ENCODE measurements around the gene PICK1.
"Not testable (repeated sequence)": the region's sequence is repeated elsewhere in the genome, so short reads cannot be mapped to it uniquely, and the experiment has no call there.

The PICK1 gene

DNA sequence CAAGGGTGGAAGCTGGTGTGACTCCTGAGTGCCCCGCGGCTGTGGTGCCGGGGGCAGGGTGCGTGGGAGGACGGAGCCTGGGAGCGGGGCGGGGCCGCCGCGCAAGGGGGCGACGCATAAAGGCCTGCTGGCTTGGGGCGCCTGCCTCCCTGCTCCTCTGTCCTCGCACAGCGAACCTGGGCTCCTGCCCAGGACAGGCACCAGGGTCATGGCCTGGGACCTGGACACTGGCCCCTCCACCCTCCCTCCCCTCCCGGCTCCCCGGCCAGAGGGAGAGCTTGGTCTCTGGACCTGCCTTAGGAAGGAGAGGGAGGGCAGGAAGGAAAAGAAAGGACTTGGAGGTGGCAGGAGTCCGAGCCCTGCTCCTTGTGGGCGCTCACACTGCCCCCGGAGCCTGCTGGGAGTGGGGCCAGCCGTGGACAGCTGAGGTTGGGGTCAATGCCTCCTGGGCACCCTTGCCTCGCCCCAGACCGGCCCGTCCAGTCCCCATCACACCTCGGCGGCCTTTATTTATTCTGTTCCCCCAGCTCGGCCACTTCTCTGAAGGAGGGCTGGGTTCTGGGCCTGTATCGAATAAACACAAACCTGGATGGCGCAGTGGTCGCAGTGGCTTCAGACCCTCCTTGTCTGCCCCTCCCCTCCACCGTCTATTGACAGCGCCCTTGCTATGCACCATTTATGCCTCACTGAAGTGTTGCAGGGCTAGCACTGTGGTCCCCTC lies 18.1 kb downstream of the PICK1 start:
- no peak for DNase-seq

DNA sequence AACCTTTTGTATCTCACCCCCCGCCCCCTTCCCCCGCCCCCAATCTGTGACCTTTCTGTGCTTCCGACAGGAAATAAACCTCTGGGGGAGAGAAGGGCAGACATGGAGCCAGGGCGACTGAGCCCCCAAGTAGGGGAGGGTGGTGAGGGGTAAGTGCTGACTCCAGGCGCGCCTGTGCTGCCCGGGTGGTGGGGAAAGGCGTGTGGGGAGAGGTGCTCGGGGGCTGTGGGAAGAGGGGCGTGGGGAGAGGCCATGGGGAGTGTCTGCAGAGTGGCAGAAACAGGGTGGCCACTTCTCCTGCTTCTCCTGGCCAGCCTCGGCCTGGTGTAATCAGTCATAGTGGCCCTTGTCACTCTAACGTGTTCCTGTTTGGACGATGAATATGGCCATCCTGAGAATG lies 18.8 kb downstream of the PICK1 start:
- no peak for DNase-seq

DNA sequence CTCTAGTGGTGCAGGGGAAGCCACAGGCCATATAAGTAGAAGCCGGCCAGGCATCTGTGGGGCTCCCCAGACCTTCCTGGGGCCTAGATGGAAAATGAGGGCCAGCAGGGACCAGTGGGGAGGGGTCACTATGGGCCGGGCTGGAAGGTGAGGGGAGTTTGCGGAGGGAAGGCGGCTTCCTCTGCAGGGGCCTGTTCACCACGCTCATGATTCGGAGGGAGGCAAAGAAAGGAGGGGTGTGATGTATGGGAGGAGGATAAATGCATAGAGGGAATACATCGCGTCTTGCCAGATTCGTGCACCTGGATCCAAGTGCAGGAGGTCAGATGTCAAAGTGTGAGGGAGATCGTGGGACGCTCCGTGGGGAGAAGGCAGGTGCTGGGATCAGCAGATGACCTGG lies 19.9 kb downstream of the PICK1 start:
- DNase-seq: no peak

DNA sequence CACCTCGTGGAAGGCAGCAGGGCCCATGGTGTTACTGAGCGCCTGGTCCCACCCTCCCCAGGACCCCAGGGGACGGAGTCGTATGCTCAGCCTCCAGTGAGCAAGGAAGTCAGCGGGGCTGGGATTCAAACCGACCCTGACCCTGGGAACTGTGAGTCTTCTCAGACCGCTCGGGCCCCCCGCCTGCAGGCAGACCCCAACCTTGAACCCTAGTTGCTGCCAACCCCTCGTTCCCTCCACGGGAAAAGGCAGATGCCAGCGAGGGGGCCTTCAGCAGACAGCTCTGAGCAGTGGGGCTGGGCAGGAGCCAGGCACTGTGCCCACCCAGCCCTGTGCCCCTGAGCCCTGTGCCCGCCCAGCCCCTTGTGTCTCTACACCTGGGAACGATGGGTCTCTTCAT lies 20.4 kb downstream of the PICK1 start:
- no peak for DNase-seq

DNA sequence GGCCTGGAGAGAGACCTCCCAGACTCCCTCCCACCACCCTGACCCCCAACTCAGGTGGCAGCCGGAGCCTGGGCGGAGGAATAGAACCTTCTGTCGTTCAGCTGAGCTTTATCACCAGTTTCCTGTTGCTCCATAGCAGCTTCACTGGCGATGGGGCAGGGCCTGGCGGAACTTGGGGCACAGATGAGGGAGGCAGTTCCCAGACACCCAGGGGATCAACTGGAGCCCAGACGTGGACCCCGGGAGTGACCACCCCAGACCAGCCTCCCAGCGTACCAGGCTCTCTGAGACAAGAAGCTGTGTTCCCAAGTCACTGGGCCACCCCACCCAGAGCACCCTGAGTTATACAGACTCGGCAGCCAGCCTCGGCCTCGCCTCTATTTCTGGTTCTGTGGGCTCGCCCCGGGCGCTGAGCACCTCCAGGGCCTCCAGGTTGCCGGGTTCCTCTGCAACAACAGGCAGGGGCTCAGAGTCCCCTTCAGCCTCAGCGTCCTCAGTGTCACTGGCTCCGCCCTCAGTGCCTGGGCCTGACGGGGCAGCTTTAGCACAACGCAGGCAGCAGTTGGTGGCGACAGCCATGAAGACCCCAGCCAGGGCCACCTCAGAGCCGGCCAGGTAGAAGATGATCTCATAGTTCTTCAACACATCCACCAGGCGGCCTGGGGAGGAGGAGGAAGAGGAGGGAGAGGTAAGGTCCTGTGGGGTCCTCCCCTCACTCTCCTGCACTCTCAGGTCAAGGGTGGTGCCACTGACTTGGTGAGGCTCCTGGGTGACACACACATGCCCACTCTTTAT lies 21.0 kb downstream of the PICK1 start:
- no peak for DNase-seq

DNA sequence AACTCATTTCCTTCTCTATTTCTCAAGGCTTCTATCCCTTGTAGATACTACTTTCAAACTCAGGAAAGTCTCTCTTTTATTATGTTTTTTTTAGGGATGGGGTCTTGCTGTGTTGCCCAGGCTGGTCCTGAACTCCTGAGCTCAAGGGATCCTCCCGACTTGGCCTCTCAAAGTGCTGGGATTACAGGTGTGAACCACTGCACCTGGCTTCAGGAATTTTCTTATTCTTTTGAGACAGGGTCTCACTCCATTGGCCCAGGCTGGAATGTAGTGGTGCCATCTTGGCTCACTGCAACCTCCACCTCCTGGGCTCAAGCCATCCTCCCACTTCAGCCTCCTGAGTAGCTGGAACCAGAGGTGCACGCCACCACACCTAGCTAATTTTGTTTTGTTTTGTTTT lies 22.0 kb downstream of the PICK1 start:
- not testable (repeated sequence) for DNase-seq

DNA sequence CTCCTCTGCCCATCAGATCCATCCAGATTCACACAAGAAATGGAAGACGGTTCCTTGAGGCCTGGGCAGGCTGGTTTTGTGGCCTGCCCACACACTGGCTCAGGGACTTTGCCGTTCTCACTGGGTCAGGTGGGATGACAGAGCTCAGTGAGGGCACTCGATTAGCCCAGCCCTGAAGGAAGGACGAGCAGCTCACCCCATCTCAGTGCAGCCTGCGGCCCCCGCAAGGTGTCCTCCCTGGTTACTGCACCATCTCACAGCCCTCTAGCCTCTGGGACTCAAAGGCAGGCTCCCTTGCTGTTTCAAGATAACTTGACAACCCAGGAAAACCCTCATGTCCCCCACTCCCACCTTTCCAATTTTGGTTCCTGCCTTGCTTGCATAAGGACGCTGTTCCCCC lies 22.6 kb downstream of the PICK1 start:
- DNase-seq: no peak

DNA sequence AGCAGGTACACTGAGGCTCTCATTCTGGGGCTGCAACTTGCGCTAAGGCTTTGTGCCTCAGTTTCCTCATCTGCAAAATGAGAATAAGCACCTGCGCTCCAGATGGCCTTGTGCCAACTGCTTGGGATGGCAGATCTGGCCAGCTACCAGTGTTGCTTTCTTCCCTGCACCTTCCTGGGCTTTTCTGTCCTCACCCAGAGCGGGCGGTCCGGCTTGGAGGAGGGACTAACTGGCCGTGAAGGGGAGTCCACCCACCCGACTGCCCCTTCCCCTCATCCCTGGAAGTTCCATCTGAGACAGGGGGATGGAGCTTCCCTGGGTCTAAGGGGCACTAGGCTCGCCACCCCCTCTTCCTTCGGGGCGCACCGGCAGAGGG lies 23.3 kb downstream of the PICK1 start:
- no peak for DNase-seq

DNA sequence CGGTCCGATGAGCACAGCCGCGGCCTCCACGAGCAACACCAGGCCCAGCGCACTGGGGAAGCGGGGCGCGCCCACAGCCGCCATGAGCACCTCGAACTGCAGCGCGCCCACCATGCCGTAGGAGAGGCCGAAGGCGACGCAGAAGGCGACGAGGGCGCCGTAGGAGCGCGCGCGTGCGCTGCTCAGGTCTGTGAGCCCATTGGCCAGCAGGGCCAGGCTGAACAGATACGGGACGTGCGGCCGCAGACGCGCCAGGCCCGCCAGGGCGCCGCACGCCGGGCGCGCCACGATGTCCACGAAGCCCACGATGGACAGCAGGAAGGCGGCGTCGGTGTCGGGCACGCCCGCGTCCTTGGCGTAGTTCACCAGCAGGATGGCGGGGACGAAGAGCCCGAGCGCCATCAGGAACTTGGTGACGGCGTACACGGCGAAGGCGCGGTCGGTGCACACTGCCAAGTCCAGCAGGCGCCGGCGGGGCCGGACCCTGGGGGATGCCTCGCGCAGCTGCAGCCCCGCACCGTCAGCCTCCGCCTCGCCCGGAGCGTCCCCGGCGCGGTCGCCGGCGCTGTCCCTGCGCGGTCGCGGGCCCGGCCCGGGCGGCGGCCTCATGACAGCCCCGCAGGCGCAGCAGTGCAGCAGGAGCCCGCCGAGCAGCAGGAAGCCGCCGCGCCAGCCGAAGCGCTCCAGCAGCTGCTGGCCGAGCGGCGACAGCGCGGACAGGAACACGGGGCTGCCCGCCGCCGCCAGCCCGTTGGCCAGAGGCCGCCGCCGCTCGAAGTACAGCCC lies 23.8 kb downstream of the PICK1 start:
- no peak for DNase-seq

DNA sequence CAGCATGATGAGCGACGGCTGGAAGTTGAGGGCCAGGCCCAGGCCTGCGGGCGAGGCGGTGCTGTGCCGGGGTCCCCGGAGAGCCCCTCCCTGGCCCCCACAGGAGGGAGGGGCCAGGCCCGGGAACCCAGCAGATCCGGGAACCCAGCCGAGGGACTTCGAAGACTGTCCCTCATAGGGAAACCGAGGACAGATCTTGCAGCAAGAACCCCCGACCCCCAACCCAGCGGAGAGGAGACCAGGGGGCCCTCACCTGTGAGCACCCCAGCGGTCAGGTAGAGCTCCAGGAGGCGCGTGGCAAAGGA lies 24.4 kb downstream of the PICK1 start:
- no peak for DNase-seq

DNA sequence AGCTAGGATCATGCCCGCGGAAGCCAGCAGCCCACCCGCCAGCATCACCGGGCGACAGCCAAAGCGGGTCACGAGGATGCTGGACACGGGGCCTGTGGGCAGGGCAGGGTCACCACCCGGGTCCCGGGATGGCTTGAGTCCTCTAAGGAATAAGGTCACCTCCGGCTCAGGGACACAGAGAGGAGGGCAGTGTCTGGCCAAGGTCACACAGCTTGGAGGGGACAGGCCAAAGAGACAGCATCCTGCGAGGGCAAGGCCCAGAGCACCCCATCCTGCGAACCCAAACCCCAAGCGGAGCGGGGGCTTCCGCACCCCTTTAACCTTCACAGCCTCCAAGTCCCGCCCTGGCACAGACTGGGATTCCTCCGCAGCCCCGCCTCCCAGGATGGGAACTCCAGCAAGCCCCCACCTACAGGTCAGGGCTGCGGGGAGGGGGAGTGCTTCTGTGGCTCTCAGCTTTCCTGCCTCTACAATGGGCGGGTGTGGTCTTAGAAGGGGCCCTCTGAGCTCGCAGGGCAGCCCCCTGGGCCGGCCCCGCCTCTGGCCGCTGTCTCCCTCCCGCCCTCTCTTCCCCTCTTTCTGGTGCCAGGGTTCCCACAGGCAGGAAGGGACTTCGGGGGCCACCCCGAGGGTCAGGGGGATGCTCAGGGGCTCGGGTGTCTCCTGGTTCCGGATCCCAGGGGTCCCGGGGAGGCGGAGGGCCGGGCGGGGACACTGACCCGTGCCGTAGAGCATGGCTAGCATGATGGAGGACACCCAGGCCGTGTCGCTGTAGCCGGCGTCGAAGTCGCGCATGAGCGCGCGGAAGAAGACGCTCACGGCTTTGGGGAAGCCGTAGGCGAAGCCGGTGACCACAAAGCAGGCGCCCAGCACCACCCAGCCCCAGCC lies 25.0 kb downstream of the PICK1 start:
- DNase-seq: no peak

DNA sequence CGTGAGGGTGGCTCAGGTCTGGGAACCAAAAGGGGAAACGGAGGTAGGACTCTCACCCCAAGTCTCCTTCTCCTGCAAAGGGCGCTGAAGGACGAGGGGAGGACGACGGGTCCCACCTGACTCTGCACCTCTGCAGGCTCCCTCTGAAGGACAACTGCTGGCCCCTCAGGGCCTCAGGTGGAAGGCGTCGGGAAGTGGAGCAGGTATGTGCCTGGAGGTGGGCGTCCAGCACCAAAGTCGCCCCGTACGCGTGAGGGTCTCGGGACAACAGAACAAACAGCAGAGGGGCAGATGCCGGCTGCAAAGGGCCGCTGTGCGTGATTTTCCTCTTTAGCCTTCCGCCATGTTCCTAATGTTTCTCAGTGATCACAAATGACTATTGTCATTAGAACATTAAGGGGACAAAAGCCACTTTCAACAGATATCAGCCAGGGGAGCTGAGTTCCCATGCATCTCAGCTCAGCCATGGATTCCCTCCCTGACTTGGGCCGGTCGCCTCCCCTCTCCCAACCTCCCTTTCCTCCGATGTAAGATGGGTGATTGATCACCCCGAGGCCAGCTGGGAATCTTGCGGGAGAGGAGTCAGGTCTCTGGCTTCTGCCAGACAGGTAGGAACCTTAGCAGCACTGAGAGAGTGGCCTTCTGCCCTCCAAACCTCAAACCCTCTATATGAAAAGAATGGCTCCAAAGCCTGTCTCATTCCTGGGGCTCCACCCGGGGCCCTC lies 25.9 kb downstream of the PICK1 start:
- no peak for DNase-seq

DNA sequence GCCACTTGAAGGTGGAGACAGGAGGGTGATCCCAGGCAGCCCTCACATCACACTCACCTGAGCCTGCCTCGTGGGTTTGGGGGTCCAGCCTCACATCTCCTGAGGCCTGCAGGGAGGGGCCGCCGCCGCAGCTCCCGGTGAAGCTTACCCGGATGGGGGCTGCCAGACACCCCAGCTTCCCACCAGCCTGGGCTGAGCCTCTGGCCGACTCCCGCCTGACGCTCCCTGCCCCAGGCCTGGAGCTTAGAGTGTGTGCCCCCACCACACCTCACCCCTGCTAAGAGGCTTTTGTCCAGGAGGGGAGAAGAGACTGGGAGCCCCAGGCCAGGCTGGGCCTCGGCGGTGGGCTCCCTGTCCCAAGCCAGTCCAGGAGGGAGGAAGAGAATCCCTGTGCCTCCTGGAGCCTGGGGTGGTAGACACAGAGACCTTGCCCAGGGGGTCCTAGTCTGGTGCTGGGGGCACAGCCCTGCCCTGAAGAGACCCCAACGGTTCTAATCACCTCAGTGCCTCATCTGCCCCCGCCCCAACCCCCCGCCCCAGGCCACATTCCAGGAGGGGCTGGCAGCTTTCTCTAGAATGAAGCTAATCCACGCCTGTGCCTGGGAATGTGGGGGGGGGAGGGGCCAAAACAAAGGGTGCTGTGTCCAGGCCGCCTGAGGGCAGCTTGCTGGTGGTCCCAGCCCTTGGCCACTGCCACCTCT lies 26.9 kb downstream of the PICK1 start, which contains the start of gene SLC16A8:
Gene SLC16A8 (minus strand): TSS at position 254 of the 701 bp plus-strand sequence. CDS start 1,311 bp downstream, outside the sequence.
- DNase-seq: no peak

DNA sequence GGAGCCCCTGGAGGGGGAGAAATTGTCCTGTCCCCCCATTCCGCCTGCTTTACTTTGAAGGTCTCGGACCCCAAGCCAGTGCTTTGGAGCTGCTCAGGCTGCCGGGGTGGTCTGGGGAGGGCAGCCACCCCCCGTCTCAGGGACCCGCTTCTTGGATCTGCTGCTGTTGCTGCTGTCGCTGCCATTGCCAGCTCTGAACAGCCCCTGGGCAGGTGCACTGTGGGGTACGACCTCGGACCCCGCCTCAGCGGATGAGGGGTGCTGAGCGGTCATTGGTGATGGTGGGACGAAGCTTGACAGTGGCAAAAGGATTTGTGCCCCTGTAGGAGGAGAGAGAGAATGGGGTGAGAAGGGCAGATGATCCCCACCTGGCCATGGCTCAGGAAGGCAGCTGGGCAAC lies 27.9 kb downstream of the PICK1 start:
- no peak for DNase-seq

DNA sequence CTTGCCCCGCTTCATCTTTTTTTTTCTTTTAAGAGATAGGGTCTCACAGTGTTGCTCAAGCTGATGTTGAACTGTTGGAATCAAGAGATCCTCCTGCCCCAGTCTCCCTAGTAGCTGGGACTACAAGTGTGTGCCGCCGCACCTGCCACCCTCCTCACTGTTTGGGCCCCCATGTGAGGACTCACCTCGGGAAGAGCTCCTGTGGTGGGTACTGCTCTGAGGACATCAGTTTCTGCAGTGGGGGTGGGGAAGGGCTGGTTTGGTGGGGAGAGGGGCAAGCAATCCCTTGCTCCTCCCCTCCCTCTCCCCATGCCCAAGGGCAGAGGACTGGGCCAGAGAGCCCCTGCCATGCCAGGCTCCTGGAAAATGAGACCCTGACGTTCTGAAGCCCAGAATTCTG lies 28.3 kb downstream of the PICK1 start:
- DNase-seq: no peak

DNA sequence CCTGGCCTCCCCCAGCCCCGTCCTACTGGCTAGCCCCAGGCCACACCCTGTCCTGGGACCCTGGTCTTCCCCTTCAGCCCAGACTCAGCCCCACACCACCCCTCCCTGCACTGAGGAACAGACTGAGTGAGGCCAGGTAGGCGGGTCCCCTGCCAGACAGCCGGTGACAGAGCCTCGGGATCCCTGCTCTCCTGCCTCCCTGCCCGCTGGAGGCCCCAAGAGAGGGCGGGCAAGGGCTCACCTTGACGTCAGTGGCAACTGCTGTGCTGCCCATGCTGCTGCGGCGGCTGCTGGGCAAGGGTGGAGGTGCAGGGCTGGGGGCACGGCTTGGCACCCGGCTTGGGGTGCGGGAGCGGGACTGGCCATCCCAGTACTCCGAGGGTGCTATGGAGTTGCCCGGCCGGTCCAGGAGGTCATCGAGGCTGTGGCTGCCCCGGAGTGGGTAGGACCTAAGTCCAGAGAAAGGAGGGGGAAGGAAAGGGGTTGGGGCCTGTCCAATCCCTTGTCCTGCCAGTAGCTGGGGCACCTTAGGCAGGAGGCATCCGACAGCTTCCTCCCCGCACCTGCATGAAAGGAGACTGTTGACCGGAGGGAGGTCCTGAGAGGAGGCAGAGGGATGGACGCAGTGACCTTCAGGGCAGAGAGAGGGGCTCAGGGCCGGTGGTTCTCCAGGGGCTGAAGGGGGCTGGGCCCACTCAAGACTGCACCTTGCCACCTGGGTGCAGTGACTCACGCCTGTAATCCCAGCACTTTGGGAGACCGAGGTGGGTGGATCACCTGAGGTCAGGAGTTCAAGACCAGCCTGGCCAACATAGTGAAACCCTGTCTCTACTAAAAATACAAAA lies 29.0 kb downstream of the PICK1 start:
- no peak for DNase-seq

DNA sequence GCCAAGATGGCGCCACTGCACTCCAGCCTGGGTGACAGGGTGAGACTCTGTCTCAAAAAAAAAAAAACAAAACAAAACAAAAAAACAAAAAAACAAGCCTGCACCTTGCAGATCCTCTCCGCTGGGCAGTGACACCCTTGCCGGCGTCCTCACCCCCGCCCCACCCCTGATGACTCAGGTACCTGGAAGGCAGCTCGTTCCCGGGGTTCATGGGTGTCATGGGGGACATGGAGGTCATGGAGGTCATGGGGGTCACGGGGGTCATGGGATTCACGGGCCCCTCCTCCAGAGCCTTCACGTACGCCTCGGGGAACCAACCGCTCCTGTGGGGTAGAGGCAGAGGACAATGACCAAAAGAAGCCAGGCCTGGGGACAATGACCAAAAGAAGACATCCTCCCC lies 29.7 kb downstream of the PICK1 start:
- DNase-seq: no peak

DNA sequence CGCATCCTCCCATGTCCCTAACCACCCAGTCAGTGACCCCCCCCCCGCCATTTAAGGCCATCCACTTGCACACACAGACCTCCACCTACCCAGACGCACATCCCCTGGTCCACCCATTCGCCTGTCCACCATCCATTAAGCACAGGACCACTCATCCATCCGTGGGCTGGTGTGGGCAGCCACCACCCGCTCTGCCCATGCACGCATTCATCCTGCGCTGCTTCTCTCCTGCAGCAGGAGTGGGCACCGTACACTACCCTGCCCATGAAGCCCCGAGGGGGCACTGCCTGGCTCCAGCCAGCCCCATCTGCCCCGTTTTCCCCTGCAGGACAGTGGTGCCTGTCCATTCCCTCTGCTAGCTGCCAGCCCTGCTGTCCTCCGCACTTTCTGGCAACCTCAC lies 30.7 kb downstream of the PICK1 start:
- DNase-seq: no peak

DNA sequence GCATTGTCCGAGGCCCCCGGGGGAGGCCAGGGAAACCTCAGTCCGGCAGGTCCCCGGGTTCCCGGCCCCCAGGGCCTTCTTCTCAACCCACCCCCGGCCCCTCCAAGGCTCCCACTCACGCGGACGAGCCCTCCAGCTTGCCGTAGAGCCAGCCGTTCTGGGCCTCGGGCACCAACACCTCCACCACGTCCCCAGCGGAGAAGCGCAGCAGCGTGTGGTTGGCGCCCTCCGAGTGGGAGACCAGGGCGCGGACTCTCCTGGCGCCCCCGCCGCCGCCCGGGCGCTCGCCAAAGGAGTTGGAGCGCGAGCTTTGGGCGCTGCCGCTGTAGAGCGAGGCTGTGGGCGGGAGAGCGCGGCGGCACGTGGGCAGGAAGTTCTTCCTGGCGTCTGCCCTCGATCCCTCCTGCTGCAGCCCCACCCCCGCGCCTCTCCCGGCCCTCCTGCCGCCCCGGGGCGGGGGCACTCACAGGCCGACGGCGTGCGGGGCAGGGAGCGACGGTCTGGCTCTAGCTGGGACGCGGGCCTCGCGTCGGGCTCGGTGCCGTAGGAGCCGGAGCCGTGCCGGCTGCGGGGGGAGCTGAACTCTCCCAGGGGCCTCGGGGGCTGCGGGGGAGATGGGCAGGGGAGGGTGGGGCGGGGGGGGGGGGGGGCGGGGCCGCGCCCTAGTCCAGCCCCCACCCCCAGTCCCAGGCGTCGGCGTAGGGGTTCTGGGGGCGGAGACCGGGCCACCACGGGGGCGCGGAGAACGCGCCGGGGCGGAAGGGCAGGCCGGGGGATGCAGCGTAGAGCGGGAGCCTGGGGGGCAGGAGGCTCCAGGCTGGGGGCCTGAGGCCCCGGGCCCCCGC lies 31.6 kb downstream of the PICK1 start:
- no peak for DNase-seq

DNA sequence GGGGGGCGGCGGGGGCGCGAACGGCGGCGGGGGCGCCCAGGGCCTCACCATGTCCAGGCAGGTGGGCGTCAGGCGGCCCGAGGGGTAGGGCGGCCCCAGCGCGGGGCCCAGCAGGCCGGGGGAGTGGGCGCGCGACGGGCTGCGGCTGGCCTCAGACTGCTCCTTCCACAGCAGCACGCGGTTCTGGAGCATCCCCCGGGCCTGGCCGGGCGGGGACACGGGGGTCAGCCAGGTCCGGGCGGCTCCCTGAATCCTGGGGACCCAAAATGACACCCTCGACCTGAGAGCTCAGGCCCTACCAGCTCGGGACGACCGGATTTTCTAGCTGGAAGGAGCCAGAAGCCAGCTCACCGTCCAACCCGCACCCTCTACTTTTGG lies 32.3 kb downstream of the PICK1 start:
- DNase-seq: no peak
